HS-5 (cell line): Measurements from ENCODE around the gene LASP1.
A peak's percentile ranks its signal among the peaks of the same experiment; 100 is the strongest.

ENCODE experiments used
- DNase-seq: peaks from one replicate; pipeline ENCODE4 v3.0.0-alpha.2; 2012; ENCODE audit warnings: low read depth

Gene LASP1

GRCh38 chr17:38889745-38890409 is 20.0 kb downstream of the LASP1 start:
- no peak for DNase-seq

- no peak for DNase-seq
These were observed 20.5 kb downstream of the LASP1 start for GRCh38 chr17:38890410-38890746.

- no peak for DNase-seq
These were observed 21.6 kb downstream of the LASP1 start for GRCh38 chr17:38891441-38891840.

GRCh38 chr17:38892083-38892482 is 22.2 kb downstream of the LASP1 start:
- no peak for DNase-seq

GRCh38 chr17:38892620-38893019 is 22.8 kb downstream of the LASP1 start:
- DNase-seq: no peak

- DNase-seq: no peak
These were observed 23.3 kb downstream of the LASP1 start for GRCh38 chr17:38893113-38893512.

GRCh38 chr17:38893607-38894006 is 23.7 kb downstream of the LASP1 start:
- DNase-seq: no peak

- DNase-seq: no peak
These were observed 24.4 kb downstream of the LASP1 start for GRCh38 chr17:38894276-38894675.

- DNase-seq: no peak
These were observed 26.6 kb downstream of the LASP1 start for GRCh38 chr17:38896346-38896954.

GRCh38 chr17:38897176-38897575 is 27.3 kb downstream of the LASP1 start:
- DNase-seq: no peak

- DNase-seq: no peak
These were observed 27.9 kb downstream of the LASP1 start for GRCh38 chr17:38897671-38898290.

- DNase-seq: no peak
These were observed 28.4 kb downstream of the LASP1 start for GRCh38 chr17:38898291-38898679.

GRCh38 chr17:38898812-38899348 is 29.0 kb downstream of the LASP1 start:
- no peak for DNase-seq

GRCh38 chr17:38899421-38899820 is 29.6 kb downstream of the LASP1 start:
- DNase-seq: no peak

- DNase-seq: peak; percentile 95
These were observed 31.3 kb downstream of the LASP1 start for GRCh38 chr17:38900978-38901656.

- DNase-seq: no peak
These were observed 33.5 kb downstream of the LASP1 start for GRCh38 chr17:38903404-38903803.

- DNase-seq: no peak
These were observed 35.0 kb downstream of the LASP1 start for GRCh38 chr17:38904892-38905291.

GRCh38 chr17:38905375-38905774 is 35.5 kb downstream of the LASP1 start:
- no peak for DNase-seq

GRCh38 chr17:38906460-38907228 is 36.8 kb downstream of the LASP1 start:
- no peak for DNase-seq

- no peak for DNase-seq
These were observed 38.2 kb downstream of the LASP1 start for GRCh38 chr17:38907930-38908675.

- DNase-seq: no peak
These were observed 38.9 kb downstream of the LASP1 start for GRCh38 chr17:38908676-38909181.
